Measurements from ENCODE around the gene STOX2.
"Not testable (repeated sequence)": the region's sequence is repeated elsewhere in the genome, so short reads cannot be mapped to it uniquely, and the experiment has no call there.

STOX2 gene

GRCh38 chr4:183936574-183937345, 31.7 kb downstream of the STOX2 start:
- DNase-seq = no peak

- no peak for DNase-seq
These were observed 35.8 kb downstream of the STOX2 start for GRCh38 chr4:183940864-183941263.

- no peak for DNase-seq
These were observed 36.9 kb downstream of the STOX2 start for GRCh38 chr4:183941964-183942363.

- no peak for DNase-seq
These were observed 40.6 kb downstream of the STOX2 start for GRCh38 chr4:183945741-183946140.

GRCh38 chr4:183950536-183950935, 45.4 kb downstream of the STOX2 start:
- DNase-seq = no peak

GRCh38 chr4:183952652-183953051, 47.5 kb downstream of the STOX2 start:
- not testable (repeated sequence) for DNase-seq

GRCh38 chr4:183959319-183960045, 54.4 kb downstream of the STOX2 start:
- DNase-seq = no peak

- DNase-seq = peak; percentile 15
These were observed 54.9 kb downstream of the STOX2 start for GRCh38 chr4:183960046-183960420.

GRCh38 chr4:183960962-183961541, 55.9 kb downstream of the STOX2 start:
- DNase-seq = no peak

GRCh38 chr4:183961795-183962194, 56.7 kb downstream of the STOX2 start:
- DNase-seq = no peak

- DNase-seq = no peak
These were observed 57.3 kb downstream of the STOX2 start for GRCh38 chr4:183962419-183962818.

GRCh38 chr4:183966371-183966770, 61.3 kb downstream of the STOX2 start:
- no peak for DNase-seq

GRCh38 chr4:183967266-183967665, 62.2 kb downstream of the STOX2 start:
- no peak for DNase-seq

GRCh38 chr4:183968502-183968901, 63.4 kb downstream of the STOX2 start:
- DNase-seq = no peak

- no peak for DNase-seq
These were observed 63.8 kb downstream of the STOX2 start for GRCh38 chr4:183968931-183969330.

GRCh38 chr4:183969596-183969995, 64.5 kb downstream of the STOX2 start:
- no peak for DNase-seq

- DNase-seq = no peak
These were observed 66.9 kb downstream of the STOX2 start for GRCh38 chr4:183971929-183972490.

GRCh38 chr4:183977707-183978106, 72.6 kb downstream of the STOX2 start:
- no peak for DNase-seq

GRCh38 chr4:183984566-183984965, 79.5 kb downstream of the STOX2 start:
- DNase-seq = no peak

- no peak for DNase-seq
These were observed 80.7 kb downstream of the STOX2 start for GRCh38 chr4:183985786-183986185.

GRCh38 chr4:183986291-183986970, 81.3 kb downstream of the STOX2 start:
- no peak for DNase-seq

- DNase-seq = no peak
These were observed 82.2 kb downstream of the STOX2 start for GRCh38 chr4:183986971-183987946.

Measured in NCI-H446 treated with DMSO at 0.1 percent for 48 hours (cell line).